A549 treated with ZK216348 at 1 μM for 4 hours (cell line): Measurements from ENCODE around the gene CYB5D1. TPM values are rescaled to one million over a fixed set of nuclear protein-coding genes. Genes with fewer than 3 reads are reported as not detected.

ENCODE experiments used
- total RNA-seq: library from RNA; stranded (reverse); fragments of 200-300 nt; extraction: Qiagen RNA extraction; gene quantifications from 5 replicates; pipeline ENCODE4 v1.2.3, GENCODE V29; 2022; ENCODE audit warnings: low read depth

CYB5D1 gene, protein sequence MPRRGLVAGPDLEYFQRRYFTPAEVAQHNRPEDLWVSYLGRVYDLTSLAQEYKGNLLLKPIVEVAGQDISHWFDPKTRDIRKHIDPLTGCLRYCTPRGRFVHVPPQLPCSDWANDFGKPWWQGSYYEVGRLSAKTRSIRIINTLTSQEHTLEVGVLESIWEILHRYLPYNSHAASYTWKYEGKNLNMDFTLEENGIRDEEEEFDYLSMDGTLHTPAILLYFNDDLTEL
- 19.4 to 24.5 TPM (median 20.9 TPM) in 5 replicates for total RNA-seq

DNA sequence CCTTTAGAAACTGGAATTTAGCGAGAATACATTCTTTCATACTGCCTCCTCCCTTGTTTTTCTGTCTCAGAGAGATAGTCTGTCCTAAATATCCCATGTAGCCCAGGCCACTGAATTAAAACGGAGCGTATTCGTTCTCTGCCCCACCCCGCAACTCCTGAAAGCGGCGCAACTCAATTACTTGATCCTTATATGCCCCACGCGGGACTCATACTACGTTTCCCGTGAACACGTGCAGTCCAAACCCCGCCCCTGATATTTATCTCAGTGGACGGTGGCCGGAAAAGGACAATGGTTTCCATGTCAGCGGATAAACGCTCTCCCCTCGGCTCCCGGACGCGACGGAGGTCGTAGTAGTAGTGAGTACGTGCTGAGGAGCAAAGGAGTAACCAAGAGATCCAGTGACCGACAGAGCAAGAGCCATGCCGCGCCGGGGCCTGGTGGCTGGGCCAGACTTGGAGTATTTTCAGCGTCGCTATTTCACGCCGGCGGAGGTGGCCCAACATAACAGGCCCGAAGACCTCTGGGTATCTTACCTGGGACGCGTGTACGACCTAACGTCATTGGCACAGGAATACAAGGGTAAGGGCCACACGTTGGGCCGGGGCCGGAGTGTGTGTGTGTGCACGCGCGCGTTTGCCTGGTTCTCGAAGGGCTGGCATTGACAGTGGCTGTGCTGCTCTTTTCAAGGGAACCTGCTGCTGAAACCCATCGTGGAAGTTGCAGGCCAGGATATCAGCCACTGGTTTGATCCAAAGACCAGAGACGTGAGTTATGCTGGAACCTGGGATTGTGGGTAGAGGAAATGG lies at the start of gene CYB5D1:
CYB5D1 (plus strand) TSS at position 291 of the 809 bp plus-strand sequence; CDS start at position 423, 132 bp downstream.

GRCh38 chr17:7833795-7834541 lies 23.8 kb upstream of the CYB5D1 start, which contains the start of gene KDM6B:
KDM6B (plus strand) TSS chr17:7834217; CDS start chr17:7845555, 11,338 bp downstream.

GRCh38 chr17:7854851-7855659 lies 2.7 kb upstream of the CYB5D1 start, which contains the start of gene TMEM88:
TMEM88 (plus strand) TSS chr17:7855066; CDS start chr17:7855075, 9 bp downstream.

DNA sequence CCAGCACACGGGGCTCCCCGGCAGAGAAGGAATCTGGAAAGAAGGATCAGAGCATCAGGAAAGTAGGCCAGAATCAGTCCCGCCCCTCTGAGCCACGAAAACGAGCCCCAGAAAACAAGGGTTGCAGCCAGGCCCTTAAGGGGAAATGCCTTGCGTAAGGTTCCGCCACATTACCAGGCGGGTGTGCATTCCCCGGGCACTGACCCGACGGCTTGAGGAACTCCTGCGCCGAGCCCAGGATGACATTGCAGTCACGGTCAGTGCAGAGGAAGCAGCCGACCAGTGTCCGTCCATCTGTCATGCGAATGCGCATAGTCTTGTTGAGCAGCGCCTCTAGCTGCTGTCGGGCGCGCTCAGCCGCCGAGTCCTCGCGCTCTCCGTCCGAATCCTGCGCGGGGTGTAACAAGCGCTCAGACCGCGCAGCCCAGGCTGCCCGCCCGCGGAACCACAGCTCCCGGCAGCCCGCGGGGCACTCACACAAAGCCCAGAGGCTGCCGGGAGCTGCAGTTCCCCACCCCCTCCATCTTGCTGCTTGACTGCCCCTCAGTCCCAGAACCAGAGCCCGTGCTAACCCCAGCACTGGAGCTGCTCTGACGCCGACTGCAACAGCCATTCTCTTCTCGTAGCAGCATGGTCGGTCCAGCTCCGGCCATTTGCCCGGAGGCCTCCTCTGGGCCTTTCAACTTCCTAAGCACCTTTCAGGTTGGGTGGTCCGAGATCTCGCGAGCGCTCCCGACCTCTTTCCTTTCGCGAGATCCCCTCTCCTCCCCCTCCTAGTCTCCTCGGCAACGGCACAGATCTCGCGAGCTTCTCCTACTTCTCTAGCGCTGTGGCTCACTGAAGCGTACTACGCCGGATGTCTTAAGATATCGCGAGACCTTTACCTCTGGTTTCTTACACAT lies 741 bp upstream of the CYB5D1 start, which contains the start of gene NAA38:
NAA38 (minus strand) TSS at position 749 of the 902 bp plus-strand sequence; CDS start at position 653, 96 bp downstream.

GRCh38 chr17:7888184-7888920 lies 30.5 kb downstream of the CYB5D1 start, which contains the start of gene CHD3:
CHD3 (plus strand) TSS chr17:7888789; CDS start chr17:7889001, 212 bp downstream.

Other genes starting within 250 kb of the CYB5D1 start
- 45.1 to 62.0 TPM (median 57.6 TPM) in 5 replicates for gene FXR2, start 243.1 kb upstream of the CYB5D1 start, total RNA-seq
- gene SAT2, start 230.2 kb upstream of the CYB5D1 start, total RNA-seq = 58.1 to 95.8 TPM (median 79.3 TPM) in 5 replicates
- gene SHBG, start 227.9 kb upstream of the CYB5D1 start, total RNA-seq = 0.32 to 1.1 TPM (median 0.62 TPM) in 5 replicates
- 0.20 to 0.74 TPM (median 0.22 TPM) in 5 replicates for gene ATP1B2, start 207.1 kb upstream of the CYB5D1 start, total RNA-seq
- gene TP53, start 170.5 kb upstream of the CYB5D1 start, total RNA-seq = 38.9 to 53.5 TPM (median 49.6 TPM) in 5 replicates
- gene WRAP53, start 169.5 kb upstream of the CYB5D1 start, total RNA-seq = 24.4 to 43.8 TPM (median 40.2 TPM) in 5 replicates
- gene EFNB3, start 152.8 kb upstream of the CYB5D1 start, total RNA-seq = 1.2 to 1.7 TPM (median 1.5 TPM) in 5 replicates
- gene DNAH2, start 140.3 kb upstream of the CYB5D1 start, total RNA-seq = 0.01 TPM in 3 of 5 replicates, not detected in the others
- gene KDM6B, start 23.8 kb upstream of the CYB5D1 start, total RNA-seq = 9.3 to 23.7 TPM (median 15.1 TPM) in 5 replicates
- 0.30 to 0.46 TPM (median 0.45 TPM) in 5 replicates for gene TMEM88, start 2.9 kb upstream of the CYB5D1 start, total RNA-seq
- gene NAA38, start 444 bp upstream of the CYB5D1 start, total RNA-seq = 177 to 244 TPM (median 225 TPM) in 5 replicates
- 52.6 to 75.7 TPM (median 69.4 TPM) in 5 replicates for gene CHD3, start 30.8 kb downstream of the CYB5D1 start, total RNA-seq
- gene RNF227, start 58.3 kb downstream of the CYB5D1 start, total RNA-seq = 0.99 to 1.7 TPM (median 1.3 TPM) in 5 replicates
- 1.8 to 4.1 TPM (median 2.5 TPM) in 5 replicates for gene KCNAB3, start 71.9 kb downstream of the CYB5D1 start, total RNA-seq
- gene TRAPPC1, start 73.9 kb downstream of the CYB5D1 start, total RNA-seq = 313 to 386 TPM (median 328 TPM) in 5 replicates
- 35.7 to 46.0 TPM (median 44.6 TPM) in 5 replicates for gene CNTROB, start 74.2 kb downstream of the CYB5D1 start, total RNA-seq
- not detected in 5 replicates for gene GUCY2D, start 144.6 kb downstream of the CYB5D1 start, total RNA-seq
- 0.12 TPM in 1 of 5 replicates, not detected in the others for gene ALOX15B, start 181.1 kb downstream of the CYB5D1 start, total RNA-seq
- gene ALOX12B, start 229.7 kb downstream of the CYB5D1 start, total RNA-seq = 1.1 to 2.3 TPM (median 1.6 TPM) in 5 replicates